Peyer's patch (tissue), 4 donors: ENCODE results near the gene ZFHX2. TPM values are rescaled to one million over a fixed set of nuclear protein-coding genes. Genes with fewer than 3 reads are reported as not detected.

Experiments used
- DNase-seq, 3 donors: peaks; one replicate each; pipeline ENCODE4 v3.0.0-alpha.2; 2017 to 2019
- H3K27ac ChIP-seq, 4 donors: fragments of 200-600 bp; sonication (generic); one replicate each; pipeline ENCODE4 v1.5.1; 2016 to 2019
- H3K27me3 ChIP-seq, 2 donors: fragments of 200-600 bp; sonication (generic); one replicate each; pipeline ENCODE4 v1.5.1; 2019
- H3K36me3 ChIP-seq, 3 donors: fragments of 200-600 bp; sonication (generic); one replicate each; pipeline ENCODE4 v1.5.1; 2016 to 2019
- H3K4me1 ChIP-seq, 4 donors: fragments of 200-600 bp; sonication (generic); one replicate each; pipeline ENCODE4 v1.5.1; 2016 to 2019
- H3K4me3 ChIP-seq, 4 donors: fragments of 200-600 bp; sonication (generic); 1 replicate in 3 of 4; 2 replicates in 1 of 4; pipeline ENCODE4 v1.5.1; 2016 to 2019; ENCODE audit warnings: mild to moderate bottlenecking in 1 of 4
- H3K9me3 ChIP-seq, 4 donors: fragments of 200-600 bp; sonication (generic); one replicate each; pipeline ENCODE4 v1.5.1; 2016 to 2019; ENCODE audit warnings: mild to moderate bottlenecking in 1 of 4
- CTCF ChIP-seq, 6 experiments: fragments of 450-650 bp in 4 of 6; fragments of 200-600 bp in 2 of 6; sonication (generic) in 1 of 6; IDR thresholded peaks; one replicate each; pipeline ENCODE4 v1.5.1; 2017 to 2019; ENCODE audit warnings: antibody characterized with exemption in 6 of 6, mild to moderate bottlenecking in 3 of 6, moderate library complexity in 1 of 6
- POLR2A ChIP-seq, 2 donors: fragments of 450-650 bp; IDR thresholded peaks; one replicate each; pipeline ENCODE4 v1.5.1; 2017; ENCODE audit warnings: antibody characterized with exemption in 2 of 2, mild to moderate bottlenecking in 2 of 2, moderate library complexity in 2 of 2
- total RNA-seq, 4 donors: library from RNA; depleted of rRNA; stranded (reverse); fragments of >200 nt; gene quantifications; one replicate each; pipeline ENCODE4 v1.1.0, GENCODE V29; 2016

Gene ZFHX2
- total RNA-seq, 4 donors from 2014 or later: 0.53 to 7.4 (median 1.0) TPM

GRCh38 chr14:23523229-23524016 lies 28.1 kb downstream of the ZFHX2 start:
- Histone ChIP-seq H3K27ac (no peak overlapping the region), H3K36me3 (no peaks in the 10 kb centered on the region), H3K9me3 (no peaks in the 10 kb centered on the region), H3K27me3 (no peaks in the 10 kb centered on the region), H3K4me3 (no peak overlapping the region), H3K4me1 (no peaks in the 10 kb centered on the region)
- TF ChIP-seq POLR2A (IDR thresholded peaks at IDR 0.05) (no peak), CTCF (IDR thresholded peaks at IDR 0.05) (no peak)
- DNase-seq: no peak

- TF ChIP-seq CTCF (IDR thresholded peaks at IDR 0.05): no peak
- TF ChIP-seq POLR2A (IDR thresholded peaks at IDR 0.05): no peak
- H3K27ac ChIP-seq: no peak overlapping the region
Measured at GRCh38 chr14:23522643-23523198, 28.8 kb downstream of the ZFHX2 start.

GRCh38 chr14:23521785-23522640 lies 29.6 kb downstream of the ZFHX2 start:
- Histone ChIP-seq H3K4me3 (no peak overlapping the region), H3K27ac (no peak overlapping the region), H3K27me3 (no peaks in the 10 kb centered on the region), H3K9me3 (no peaks in the 10 kb centered on the region), H3K4me1 (no peaks in the 10 kb centered on the region), H3K36me3 (no peaks in the 10 kb centered on the region)
- TF ChIP-seq CTCF (IDR thresholded peaks at IDR 0.05): no peak
- TF ChIP-seq POLR2A (IDR thresholded peaks at IDR 0.05): no peak
- no peak for DNase-seq

More at GRCh38 chr14:23522643-23523198, 28.8 kb downstream of the ZFHX2 start:
- Histone ChIP-seq H3K36me3 (no peaks in the 10 kb centered on the region), H3K27me3 (no peaks in the 10 kb centered on the region), H3K4me1 (no peaks in the 10 kb centered on the region), H3K4me3 (no peak overlapping the region), H3K9me3 (no peaks in the 10 kb centered on the region)
- DNase-seq: no peak

GRCh38 chr14:23520899-23521533 lies 30.5 kb downstream of the ZFHX2 start:
- no peak overlapping the region for H3K4me3 ChIP-seq
- TF ChIP-seq CTCF (IDR thresholded peaks at IDR 0.05) (no peak), POLR2A (IDR thresholded peaks at IDR 0.05) (no peak)

GRCh38 chr14:23518709-23519108 lies 32.9 kb downstream of the ZFHX2 start:
- no peak for TF ChIP-seq POLR2A (IDR thresholded peaks at IDR 0.05)
- no peak for TF ChIP-seq CTCF (IDR thresholded peaks at IDR 0.05)
- no peak for DNase-seq

More at GRCh38 chr14:23520899-23521533, 30.5 kb downstream of the ZFHX2 start:
- no peak for DNase-seq
- Histone ChIP-seq H3K9me3 (no peaks in the 10 kb centered on the region), H3K4me1 (no peaks in the 10 kb centered on the region), H3K27me3 (no peaks in the 10 kb centered on the region), H3K27ac (no peak overlapping the region), H3K36me3 (no peaks in the 10 kb centered on the region)

More at GRCh38 chr14:23518709-23519108, 32.9 kb downstream of the ZFHX2 start:
- Histone ChIP-seq H3K36me3 (no peaks in the 10 kb centered on the region), H3K27ac (no peak overlapping the region), H3K9me3 (no peaks in the 10 kb centered on the region), H3K27me3 (no peaks in the 10 kb centered on the region), H3K4me1 (no peaks in the 10 kb centered on the region), H3K4me3 (no peak overlapping the region)
